AG04450 (cell line): Measurements from ENCODE around the gene DGCR2. TPM values are rescaled to one million over a fixed set of nuclear protein-coding genes. Genes with fewer than 3 reads are reported as not detected.

Experiments used
- CTCF ChIA-PET: fragments of 300-600, 350-600 bp; formaldehyde crosslinking; extraction: SDS; loops from one replicate; lab custom pipeline; 2022; ENCODE audit warnings: antibody characterized with exemption, inconsistent platforms; lab: Charles Lee
- POLR2A ChIA-PET: fragments of 350-600 bp; formaldehyde crosslinking; extraction: SDS; loops from one replicate; lab custom pipeline; 2021; ENCODE audit warnings: antibody characterized with exemption, inconsistent platforms; lab: Yijun Ruan, JAX
- DNase-seq: peaks from one replicate; pipeline ENCODE4 v3.0.0-alpha.2; 2011; ENCODE audit warnings: low read depth, low spot score
- H3K27ac ChIP-seq: one replicate; pipeline ENCODE4 v1.5.1; 2012; ENCODE audit warnings: low read depth, low read length, control low read depth
- H3K27me3 ChIP-seq: one replicate; pipeline ENCODE4 v1.6.0; 2012; ENCODE audit warnings: low read length; ENCODE audit not compliant: control insufficient read depth, insufficient read depth
- H3K4me3 ChIP-seq: 2 replicates; pipeline ENCODE4 v1.5.1; 2011; ENCODE audit warnings: mild to moderate bottlenecking, low read depth, low read length, control low read depth
- H3K9me3 ChIP-seq: 2 replicates; pipeline ENCODE4 v1.5.1; 2012; ENCODE audit warnings: low read length; ENCODE audit not compliant: control insufficient read depth, insufficient read depth
- CTCF ChIP-seq: IDR thresholded peaks from 2 replicates; pipeline ENCODE4 v1.5.1; 2011; ENCODE audit warnings: low read depth, low read length, control low read depth, inconsistent platforms
- polyA plus RNA-seq: library from polyadenylated mRNA; depleted of rRNA; stranded (reverse); fragments of >200 nt; gene quantifications from 2 replicates; pipeline ENCODE4 v1.2.3, GENCODE V29; 2011

DGCR2 gene
- polyA plus RNA-seq, 1 experiment, result 23.0 TPM

- H3K9me3 ChIP-seq, result no peaks in the 10 kb centered on the region; the same call in 1 of the 2 replicates
- ChIA-PET POLR2A (no interaction called here), CTCF (interaction anchor here (0.6 kb wide), 1 partner anchor 303 kb away, joined by 3 read pairs; no protein-coding TSS in a partner anchor)
- H3K27ac ChIP-seq, result no peak overlapping the region
- no peak for DNase-seq
- TF ChIP-seq CTCF, result no peak
- H3K4me3 ChIP-seq, result no peak overlapping the region
- H3K27me3 ChIP-seq, result peaks cover 3% of the 10 kb centered on the region
Measured at GRCh38 chr22:19124377-19124776, 2.2 kb upstream of the DGCR2 start.

GRCh38 chr22:19123936-19124335 is 1.7 kb upstream of the DGCR2 start:
- POLR2A ChIA-PET, result no interaction called here
- CTCF ChIA-PET, result interaction anchor here (0.6 kb wide), 1 partner anchor 304 kb away, joined by 3 read pairs; no protein-coding TSS in a partner anchor
- TF ChIP-seq CTCF, result no peak
- Histone ChIP-seq H3K27me3 (peaks cover 3% of the 10 kb centered on the region), H3K27ac (no peak overlapping the region), H3K9me3 (no peaks in the 10 kb centered on the region; the same call in 1 of the 2 replicates), H3K4me3 (no peak overlapping the region)
- DNase-seq, result no peak

GRCh38 chr22:19122752-19123492 is 710 bp upstream of the DGCR2 start:
- no peak for DNase-seq
- CTCF ChIA-PET, result no interaction called here
- TF ChIP-seq CTCF, result no peak

GRCh38 chr22:19121631-19122142 is 525 bp downstream of the DGCR2 start:
- Histone ChIP-seq H3K9me3 (no peaks in the 10 kb centered on the region; the same call in 1 of the 2 replicates), H3K27ac (peak overlapping the region; percentile 39), H3K27me3 (peaks cover 3% of the 10 kb centered on the region), H3K4me3 (peak overlapping the region; percentile 84)
- no peak for TF ChIP-seq CTCF
- DNase-seq, result no peak
- POLR2A ChIA-PET, result interaction anchor here (1.1 to 1.9 kb wide), 4 partner anchors 17 to 52 kb away, joined by 3 to 13 read pairs (median 6); partner anchors contain the start of gene ESS2
- CTCF ChIA-PET, result interaction anchor here (0.7 kb wide), 2 partner anchors 25 to 965 kb away, joined by 3 to 4 read pairs; no protein-coding TSS in a partner anchor

More at GRCh38 chr22:19122752-19123492, 710 bp upstream of the DGCR2 start:
- Histone ChIP-seq H3K9me3 (no peaks in the 10 kb centered on the region; the same call in 1 of the 2 replicates), H3K4me3 (peak overlapping the region; percentile 59), H3K27me3 (peaks cover 3% of the 10 kb centered on the region), H3K27ac (no peak overlapping the region)
- POLR2A ChIA-PET, result interaction anchor here (0.6 to 1.9 kb wide), 5 partner anchors 19 to 38 kb away, joined by 4 to 13 read pairs (median 7); partner anchors contain the start of gene ESS2
